Measurements from ENCODE around the gene APEH.

DNA sequence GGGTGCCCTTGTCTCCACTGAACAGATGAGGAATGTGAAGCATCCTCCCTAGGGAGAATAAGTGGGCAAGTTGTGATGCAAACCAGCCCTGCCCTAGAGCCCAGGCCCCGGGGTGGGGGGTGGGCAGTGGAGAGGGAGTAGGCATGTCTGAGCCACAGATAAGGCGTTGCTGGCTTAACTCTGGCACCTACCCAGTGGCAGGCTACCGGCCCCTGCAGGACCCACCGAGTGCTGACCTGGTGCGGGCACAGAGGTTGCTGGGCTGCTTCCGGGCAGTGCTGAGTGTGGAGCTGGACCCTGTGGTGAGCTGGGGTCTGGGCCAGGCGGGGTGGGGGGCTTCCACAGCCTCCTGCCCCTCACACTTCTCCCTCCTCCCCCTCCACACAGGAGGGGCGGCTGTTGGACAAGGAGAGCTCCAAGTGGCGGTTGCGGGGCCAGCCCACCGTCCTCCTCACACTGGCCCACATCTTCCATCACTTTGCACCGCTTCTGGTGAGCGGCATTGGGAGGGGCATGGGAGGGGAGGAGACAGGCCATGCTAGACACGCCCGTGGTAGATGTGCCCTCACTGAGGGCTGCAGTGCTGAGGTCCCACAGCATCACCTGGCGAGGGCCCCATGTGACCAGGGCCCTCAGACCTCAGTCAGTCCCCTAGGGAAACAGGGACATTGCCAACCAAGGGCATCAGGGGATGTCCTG is 25.3 kb downstream of the APEH start:
- TF ChIP-seq JUND (IDR thresholded peaks at IDR 0.05), result no peak
- TF ChIP-seq, protein P1, sequence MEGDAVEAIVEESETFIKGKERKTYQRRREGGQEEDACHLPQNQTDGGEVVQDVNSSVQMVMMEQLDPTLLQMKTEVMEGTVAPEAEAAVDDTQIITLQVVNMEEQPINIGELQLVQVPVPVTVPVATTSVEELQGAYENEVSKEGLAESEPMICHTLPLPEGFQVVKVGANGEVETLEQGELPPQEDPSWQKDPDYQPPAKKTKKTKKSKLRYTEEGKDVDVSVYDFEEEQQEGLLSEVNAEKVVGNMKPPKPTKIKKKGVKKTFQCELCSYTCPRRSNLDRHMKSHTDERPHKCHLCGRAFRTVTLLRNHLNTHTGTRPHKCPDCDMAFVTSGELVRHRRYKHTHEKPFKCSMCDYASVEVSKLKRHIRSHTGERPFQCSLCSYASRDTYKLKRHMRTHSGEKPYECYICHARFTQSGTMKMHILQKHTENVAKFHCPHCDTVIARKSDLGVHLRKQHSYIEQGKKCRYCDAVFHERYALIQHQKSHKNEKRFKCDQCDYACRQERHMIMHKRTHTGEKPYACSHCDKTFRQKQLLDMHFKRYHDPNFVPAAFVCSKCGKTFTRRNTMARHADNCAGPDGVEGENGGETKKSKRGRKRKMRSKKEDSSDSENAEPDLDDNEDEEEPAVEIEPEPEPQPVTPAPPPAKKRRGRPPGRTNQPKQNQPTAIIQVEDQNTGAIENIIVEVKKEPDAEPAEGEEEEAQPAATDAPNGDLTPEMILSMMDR (IDR thresholded peaks at IDR 0.05 in 2 of 3, conservative IDR thresholded peaks at IDR 0.05 in 1 of 3; ENCODE audit: borderline replicate concordance in 1 of 3, insufficient read depth in 1 of 3, low read depth in 2 of 3, low read length in 2 of 3), result no peak
- TF ChIP-seq CEBPB (IDR thresholded peaks at IDR 0.05; ENCODE audit: low read depth), result no peak
- TF ChIP-seq ELF1 (IDR thresholded peaks at IDR 0.05; ENCODE audit: borderline replicate concordance, low read depth), result no peak
- no peak for TF ChIP-seq SRF (IDR thresholded peaks at IDR 0.05; ENCODE audit: low read depth)
- no peak for TF ChIP-seq SP1 (IDR thresholded peaks at IDR 0.05; ENCODE audit: low read depth)
- no peak for TF ChIP-seq POLR2AphosphoS5 (IDR thresholded peaks at IDR 0.05; ENCODE audit: low read depth, low read length)
- no peak for TF ChIP-seq MAX (IDR thresholded peaks at IDR 0.05)
- TF ChIP-seq FOSL1 (IDR thresholded peaks at IDR 0.05; ENCODE audit: low read depth), result no peak
- no peak for TF ChIP-seq POLR2A (IDR thresholded peaks at IDR 0.05; ENCODE audit: borderline replicate concordance, extremely low read depth, insufficient read depth, insufficient read length)
- no peak for TF ChIP-seq EGR1 (IDR thresholded peaks at IDR 0.05; ENCODE audit: low read depth)

All from HCT116 (cell line).